HG03108 (cell line): ENCODE results near the gene ARPP21.
"Not testable (repeated sequence)": the region's sequence is repeated elsewhere in the genome, so short reads cannot be mapped to it uniquely, and the experiment has no call there.

ENCODE experiments used
- ATAC-seq: cut with Tn5 transposase; IDR thresholded peaks from one replicate; pipeline ENCODE4 v1.9.1; 2021; ENCODE audit warnings: moderate library complexity; ENCODE audit not compliant: unreplicated experiment

ARPP21 gene

GRCh38 chr3:35639254-35640186 lies at the start of gene ARPP21:
Gene ARPP21 (plus strand): TSS chr3:35639525. CDS start chr3:35681752, 42,227 bp downstream.
- ATAC-seq, result no peak

GRCh38 chr3:35592589-35593295 lies 46.6 kb upstream of the ARPP21 start:
- no peak for ATAC-seq

GRCh38 chr3:35594739-35595138 lies 44.6 kb upstream of the ARPP21 start:
- no peak for ATAC-seq

- no peak for ATAC-seq
Observed at GRCh38 chr3:35596335-35596995, 42.9 kb upstream of the ARPP21 start.

- no peak for ATAC-seq
Observed at GRCh38 chr3:35597490-35597889, 41.8 kb upstream of the ARPP21 start.

GRCh38 chr3:35598804-35599203 lies 40.5 kb upstream of the ARPP21 start:
- ATAC-seq, result no peak

GRCh38 chr3:35601959-35602358 lies 37.4 kb upstream of the ARPP21 start:
- no peak for ATAC-seq

- no peak for ATAC-seq
Observed at GRCh38 chr3:35602395-35602936, 36.9 kb upstream of the ARPP21 start.

- no peak for ATAC-seq
Observed at GRCh38 chr3:35616346-35616745, 23.0 kb upstream of the ARPP21 start.

- no peak for ATAC-seq
Observed at GRCh38 chr3:35617370-35617769, 22.0 kb upstream of the ARPP21 start.

GRCh38 chr3:35620238-35620637 lies 19.1 kb upstream of the ARPP21 start:
- not testable (repeated sequence) for ATAC-seq

- no peak for ATAC-seq
Observed at GRCh38 chr3:35624698-35625097, 14.6 kb upstream of the ARPP21 start.

- ATAC-seq, result no peak
Observed at GRCh38 chr3:35633332-35634124, 5.8 kb upstream of the ARPP21 start.

GRCh38 chr3:35635407-35635806 lies 3.9 kb upstream of the ARPP21 start:
- no peak for ATAC-seq

- ATAC-seq, result no peak
Observed at GRCh38 chr3:35635926-35636683, 3.2 kb upstream of the ARPP21 start.

GRCh38 chr3:35638251-35638979 lies 910 bp upstream of the ARPP21 start:
- ATAC-seq, result no peak

GRCh38 chr3:35638980-35639253 lies 408 bp upstream of the ARPP21 start:
- no peak for ATAC-seq

GRCh38 chr3:35640190-35641165 lies 1.2 kb downstream of the ARPP21 start:
- ATAC-seq, result no peak
